Activated CD4-positive, alpha-beta T cell treated with anti-CD3 and anti-CD28 coated beads, Interleukin-2, Interleukin-6, amounts not matched to agents 100 ng/mL and 50 ng/mL, durations not matched to agents 16 hours and 8 hours (primary cell): Measurements from ENCODE around the gene NAA15.
"Not testable (repeated sequence)": the region's sequence is repeated elsewhere in the genome, so short reads cannot be mapped to it uniquely, and the experiment has no call there.

Experiments used
- DNase-seq: peaks from one replicate; pipeline ENCODE4 v3.0.0-alpha.2; 2020

NAA15 gene

GRCh38 chr4:139453371-139454110, 152.2 kb downstream of the NAA15 start:
- peak; percentile 98 for DNase-seq

GRCh38 chr4:139454111-139455045, 153.1 kb downstream of the NAA15 start, which contains the start of gene RAB33B:
Gene RAB33B (plus strand): TSS chr4:139454121. CDS start chr4:139454196, 75 bp downstream.
- DNase-seq, result no peak

DNA sequence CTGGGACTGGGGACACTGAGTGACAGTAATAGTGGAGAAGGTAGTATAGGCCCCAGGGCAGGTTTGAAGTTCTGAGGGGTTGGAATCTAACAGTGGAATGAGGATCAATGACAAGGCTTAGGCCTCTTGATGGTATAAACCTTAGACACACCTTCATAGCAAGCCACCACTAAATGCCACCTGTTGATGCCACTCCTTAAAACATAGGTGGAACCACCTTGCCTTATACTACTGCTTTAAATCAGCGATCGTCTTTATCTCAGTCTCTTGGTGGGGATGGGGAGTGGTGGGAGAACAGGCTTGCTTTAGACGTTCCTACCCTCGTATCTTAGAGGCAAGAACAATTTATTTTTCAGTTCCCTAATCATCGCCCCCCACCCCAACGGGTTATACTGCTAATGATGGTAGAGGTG, 153.8 kb downstream of the NAA15 start:
- DNase-seq, result no peak

DNA sequence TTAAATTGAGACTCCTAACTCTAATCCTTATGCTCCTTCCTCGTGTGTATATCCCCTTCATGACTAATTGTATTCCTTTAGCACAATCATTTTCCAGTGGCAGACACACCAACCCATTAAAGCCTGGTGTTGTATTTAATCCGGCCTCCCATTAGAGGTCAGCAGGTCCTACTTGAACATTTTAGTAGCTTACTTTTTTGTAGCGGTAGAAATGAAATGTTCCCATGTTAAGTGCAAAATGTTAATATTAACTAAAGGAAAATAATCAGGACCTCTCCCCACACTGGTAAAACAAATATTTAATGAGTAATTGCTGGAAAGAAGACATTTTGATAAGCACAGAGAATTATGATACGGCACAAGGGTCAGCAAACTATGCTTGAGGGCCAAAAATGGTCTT, 156.0 kb downstream of the NAA15 start:
- no peak for DNase-seq

DNA sequence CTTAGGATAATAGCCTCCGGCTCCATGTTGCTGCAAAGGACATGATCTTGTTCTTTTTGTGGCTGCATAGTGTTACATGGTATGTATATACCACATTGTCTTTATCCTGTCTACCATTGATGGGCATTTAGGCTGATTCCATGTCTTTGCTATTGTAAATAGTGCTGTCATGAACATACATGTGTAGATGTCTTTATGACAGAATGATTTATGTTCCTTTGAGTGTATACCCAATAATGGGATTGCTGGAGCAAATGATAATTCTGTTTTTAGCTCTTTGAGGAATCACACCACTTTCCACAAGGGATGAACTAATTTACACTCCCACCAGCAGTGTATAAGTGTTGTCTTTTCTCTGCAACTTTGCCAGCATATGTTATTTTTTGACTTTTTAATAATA, 157.2 kb downstream of the NAA15 start:
- DNase-seq, result no peak

- no peak for DNase-seq
Measured at GRCh38 chr4:139458999-139459398, 157.7 kb downstream of the NAA15 start.

DNA sequence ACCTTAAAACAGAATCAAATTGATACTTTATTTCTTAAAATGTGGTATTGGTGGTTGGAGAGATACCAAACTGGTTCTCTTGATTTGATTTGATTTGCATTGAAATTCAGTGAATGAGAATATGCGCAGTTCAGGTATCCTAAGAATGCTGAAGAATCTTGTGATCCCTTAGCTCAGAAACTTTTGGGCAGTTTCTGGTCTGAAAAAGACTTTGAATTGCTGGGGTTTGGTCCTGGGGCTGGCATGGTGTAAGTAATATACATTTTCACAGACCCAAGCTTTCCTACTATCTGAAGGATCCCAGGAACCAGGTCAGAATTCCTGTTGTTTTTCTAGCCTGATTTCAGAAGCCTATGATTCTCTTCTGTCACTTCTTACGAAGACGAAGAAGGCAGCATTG, 159.3 kb downstream of the NAA15 start:
- no peak for DNase-seq

- DNase-seq, result no peak
Measured at GRCh38 chr4:139461022-139461628, 159.8 kb downstream of the NAA15 start.

- not testable (repeated sequence) for DNase-seq
Measured at GRCh38 chr4:139464512-139464911, 163.2 kb downstream of the NAA15 start.

DNA sequence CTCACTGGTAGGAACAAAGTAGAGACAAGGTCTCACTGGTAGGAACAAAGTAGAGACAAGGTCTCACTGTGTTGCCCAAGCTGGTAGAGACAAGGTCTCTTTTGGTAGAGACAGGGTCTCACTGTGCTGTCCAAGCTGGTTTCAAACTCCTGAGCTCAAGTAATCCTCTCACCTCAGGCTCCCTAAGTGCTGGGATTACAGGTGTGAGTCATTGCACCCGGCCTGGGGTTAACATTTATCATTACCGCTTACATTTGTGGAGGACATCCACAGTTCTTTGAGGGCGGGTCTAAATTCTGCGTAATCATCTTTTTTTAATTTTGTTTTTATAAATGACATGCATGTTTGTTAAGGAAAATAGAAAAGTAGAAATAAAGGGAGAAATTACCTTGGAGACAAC, 164.6 kb downstream of the NAA15 start:
- no peak for DNase-seq

GRCh38 chr4:139468756-139469155, 167.5 kb downstream of the NAA15 start:
- not testable (repeated sequence) for DNase-seq

DNA sequence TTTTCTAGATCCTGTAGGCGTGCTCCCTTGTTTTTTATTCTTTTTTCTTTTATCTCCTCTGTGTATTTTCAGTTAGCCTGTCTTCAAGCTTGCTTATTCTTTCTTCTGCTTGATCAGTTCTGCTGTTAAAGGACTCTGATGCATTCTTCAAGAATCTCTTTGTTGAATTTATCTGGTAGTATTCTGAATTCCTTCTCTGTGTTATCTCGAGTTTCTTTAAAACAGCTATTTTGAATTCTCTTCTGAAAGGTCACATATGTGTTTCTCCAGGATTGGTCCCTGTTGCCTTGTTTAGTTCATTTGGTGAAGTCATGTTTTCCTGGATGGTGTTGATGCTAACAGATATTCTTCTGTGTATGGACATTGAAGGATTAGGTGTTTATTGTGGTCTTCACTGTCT, 167.9 kb downstream of the NAA15 start:
- DNase-seq, result no peak
